ENCODE measurements around the gene RSPO4.

The RSPO4 gene

GRCh38 chr20:997486-997885 lies 4.6 kb downstream of the RSPO4 start:
- H3K4me3 ChIP-seq (replicated peaks; ENCODE audit: low read depth, low read length): no peak overlapping the region
- TF ChIP-seq, protein P1, sequence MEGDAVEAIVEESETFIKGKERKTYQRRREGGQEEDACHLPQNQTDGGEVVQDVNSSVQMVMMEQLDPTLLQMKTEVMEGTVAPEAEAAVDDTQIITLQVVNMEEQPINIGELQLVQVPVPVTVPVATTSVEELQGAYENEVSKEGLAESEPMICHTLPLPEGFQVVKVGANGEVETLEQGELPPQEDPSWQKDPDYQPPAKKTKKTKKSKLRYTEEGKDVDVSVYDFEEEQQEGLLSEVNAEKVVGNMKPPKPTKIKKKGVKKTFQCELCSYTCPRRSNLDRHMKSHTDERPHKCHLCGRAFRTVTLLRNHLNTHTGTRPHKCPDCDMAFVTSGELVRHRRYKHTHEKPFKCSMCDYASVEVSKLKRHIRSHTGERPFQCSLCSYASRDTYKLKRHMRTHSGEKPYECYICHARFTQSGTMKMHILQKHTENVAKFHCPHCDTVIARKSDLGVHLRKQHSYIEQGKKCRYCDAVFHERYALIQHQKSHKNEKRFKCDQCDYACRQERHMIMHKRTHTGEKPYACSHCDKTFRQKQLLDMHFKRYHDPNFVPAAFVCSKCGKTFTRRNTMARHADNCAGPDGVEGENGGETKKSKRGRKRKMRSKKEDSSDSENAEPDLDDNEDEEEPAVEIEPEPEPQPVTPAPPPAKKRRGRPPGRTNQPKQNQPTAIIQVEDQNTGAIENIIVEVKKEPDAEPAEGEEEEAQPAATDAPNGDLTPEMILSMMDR (IDR thresholded peaks at IDR 0.05; ENCODE audit: low read length, missing control alignments): no peak
- DNase-seq (ENCODE audit: low read depth): no peak

GRCh38 chr20:997016-997415 lies 5.1 kb downstream of the RSPO4 start:
- TF ChIP-seq, protein P1 (IDR thresholded peaks at IDR 0.05; ENCODE audit: low read length, missing control alignments): no peak
- DNase-seq (ENCODE audit: low read depth): no peak
- H3K4me3 ChIP-seq (replicated peaks; ENCODE audit: low read depth, low read length): no peak overlapping the region

GRCh38 chr20:995170-995569 lies 6.9 kb downstream of the RSPO4 start:
- no peak overlapping the region for H3K4me3 ChIP-seq (replicated peaks; ENCODE audit: low read depth, low read length)
- no peak for DNase-seq (ENCODE audit: low read depth)
- TF ChIP-seq, protein P1 (IDR thresholded peaks at IDR 0.05; ENCODE audit: low read length, missing control alignments): no peak

- H3K4me3 ChIP-seq (replicated peaks; ENCODE audit: low read depth, low read length): no peak overlapping the region
- TF ChIP-seq, protein P1 (IDR thresholded peaks at IDR 0.05; ENCODE audit: low read length, missing control alignments): no peak
- DNase-seq (ENCODE audit: low read depth): no peak
Observed at GRCh38 chr20:992801-993535, 9.1 kb downstream of the RSPO4 start.

DNA sequence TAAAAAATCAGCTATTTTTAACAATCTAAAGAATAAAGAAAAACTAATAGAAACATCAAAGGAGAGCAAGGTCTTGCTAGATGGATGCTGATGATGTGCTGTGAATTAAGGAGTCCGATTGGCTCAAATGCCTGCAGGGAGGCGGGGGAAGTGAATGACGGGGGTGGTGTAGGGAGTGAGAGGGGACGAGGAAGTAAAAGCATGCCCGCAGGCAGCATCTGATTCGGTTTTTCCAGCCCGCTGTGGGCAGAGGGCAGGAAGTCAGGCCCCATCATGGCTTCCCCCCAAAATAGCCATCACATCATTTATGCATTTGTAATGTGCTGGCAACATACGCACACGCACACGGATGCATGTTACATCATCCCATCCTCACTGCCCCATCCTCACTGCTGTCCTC lies 10.3 kb downstream of the RSPO4 start:
- no peak overlapping the region for H3K4me3 ChIP-seq (replicated peaks; ENCODE audit: low read depth, low read length)
- TF ChIP-seq, protein P1 (IDR thresholded peaks at IDR 0.05; ENCODE audit: low read length, missing control alignments): no peak
- DNase-seq (ENCODE audit: low read depth): no peak

DNA sequence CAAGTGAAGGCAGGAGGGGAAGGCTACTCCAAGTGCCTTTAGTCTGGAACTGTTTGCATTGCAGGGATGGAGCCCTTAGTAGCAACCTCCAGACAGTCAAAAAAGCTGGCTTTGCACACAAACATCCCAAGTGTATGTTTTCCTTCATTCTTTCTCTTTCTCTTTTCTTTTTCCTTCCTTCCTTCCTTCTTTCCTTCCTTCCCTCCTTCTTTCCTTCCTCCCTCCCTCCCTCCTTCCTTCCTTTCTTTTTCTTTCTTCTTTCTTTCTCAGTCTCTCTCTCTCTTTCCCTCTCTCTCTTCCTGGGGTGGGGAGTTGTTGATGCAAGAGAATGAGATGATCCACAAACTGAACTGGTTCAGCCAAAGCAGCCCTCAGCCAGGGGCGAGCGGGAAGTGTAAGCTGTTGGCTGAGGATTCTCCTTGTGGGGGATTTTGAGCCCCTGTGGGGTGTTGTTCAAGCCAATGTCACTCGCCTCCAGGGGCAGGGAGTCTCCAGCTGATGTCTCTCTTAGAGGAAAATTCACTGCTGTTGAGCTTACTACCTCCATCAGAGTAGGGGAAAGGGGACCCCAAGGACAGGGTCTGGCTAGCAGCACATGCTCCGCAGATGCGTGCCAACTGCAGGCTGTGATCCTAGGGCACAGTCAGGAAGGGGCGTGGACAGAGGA lies 11.7 kb downstream of the RSPO4 start:
- no peak overlapping the region for H3K4me3 ChIP-seq (replicated peaks; ENCODE audit: low read depth, low read length)
- TF ChIP-seq, protein P1 (IDR thresholded peaks at IDR 0.05; ENCODE audit: low read length, missing control alignments): no peak
- DNase-seq (ENCODE audit: low read depth): no peak
